HCT116 (cell line): ENCODE data around the gene MYRF. TPM values are rescaled to one million over a fixed set of nuclear protein-coding genes. Genes with fewer than 3 reads are reported as not detected.

ENCODE experiments used
- ATAC-seq: fragments of 200-7000 bp; cut with Tn5 transposase; 2 replicates; pipeline ENCODE4 v1.9.1; 2020; ENCODE audit warnings: mild to moderate bottlenecking, moderate library complexity
- BruUV-seq: library from RNA; stranded (reverse); fragments of 400-500 nt; replicated peaks from 2 replicates; lab custom pipeline; 2021; lab: Mats Ljungman, UMichigan
- CTCF ChIA-PET: fragments of 300-600 bp; sonication (Branson Sonifier 250); formaldehyde crosslinking; loops from one replicate; lab custom pipeline; 2021; ENCODE audit warnings: antibody characterized with exemption; lab: Charles Lee
- POLR2A ChIA-PET: fragments of 300-600, 350-600 bp; sonication (Branson Sonifier 250); formaldehyde crosslinking; loops from one replicate; lab custom pipeline; 2021; ENCODE audit warnings: antibody characterized with exemption; lab: Charles Lee
- RAD21 ChIA-PET, 2 experiments: fragments of 300-600 bp; sonication (Branson Sonifier 250); formaldehyde crosslinking; loops; one replicate each; lab custom pipeline; 2023; ENCODE audit warnings: low total read pairs in 2 of 2; ENCODE audit not compliant: uncharacterized antibody in 2 of 2, unreplicated experiment in 2 of 2, low non-redundant PET in 1 of 2; lab: Charles Lee
- DNase-seq: peaks from one replicate; pipeline ENCODE4 v3.0.0-alpha.2; 2010; ENCODE audit warnings: low read depth, low spot score
- H2AFZ ChIP-seq: fragments of 200-600 bp; shearing (Covaris generic), sonication (generic); 2 replicates; pipeline ENCODE4 v1.6.1; 2017; ENCODE audit warnings: low read depth, mixed run types, mixed read lengths, antibody characterized with exemption, low read length; ENCODE audit not compliant: poor library complexity, severe bottlenecking
- H3K27ac ChIP-seq: 2 replicates; pipeline ENCODE4 v1.5.1; 2012; ENCODE audit warnings: low read depth, low read length
- H3K27me3 ChIP-seq: fragments of 200-600 bp; sonication (generic); 2 replicates; pipeline ENCODE4 v1.6.1; 2016; ENCODE audit warnings: mixed run types, low read length, mixed read lengths; ENCODE audit not compliant: insufficient read depth
- H3K36me3 ChIP-seq, 2 experiments: fragments of 200-500 bp in 1 of 2; fragments of 200-600 bp in 1 of 2; sonication (Bioruptor generic) in 1 of 2; sonication (generic) in 1 of 2; 2 replicates each; pipeline versions ENCODE4 v1.5.1 to v1.6.1; 2014 to 2016; ENCODE audit warnings: low read length in 2 of 2, inconsistent platforms in 1 of 2, mixed read lengths in 1 of 2, mixed run types in 1 of 2; ENCODE audit not compliant: insufficient read depth in 2 of 2, control insufficient read depth in 1 of 2
- H3K4me1 ChIP-seq, 2 experiments: fragments of 200-600 bp in 1 of 2; sonication (generic) in 1 of 2; 2 replicates each; pipeline versions ENCODE4 v1.5.1 to v1.6.1; 2012 to 2017; ENCODE audit warnings: low read length in 2 of 2, inconsistent platforms in 1 of 2, mild to moderate bottlenecking in 1 of 2, mixed read lengths in 1 of 2, mixed run types in 1 of 2, moderate library complexity in 1 of 2; ENCODE audit not compliant: insufficient read depth in 2 of 2, control insufficient read depth in 1 of 2
- H3K4me2 ChIP-seq: fragments of 200-600 bp; sonication (generic); 2 replicates; pipeline ENCODE4 v1.6.1; 2017; ENCODE audit warnings: mixed run types, low read length, mixed read lengths
- H3K4me3 ChIP-seq, 2 experiments: fragments of 200-600 bp in 1 of 2; sonication (generic) in 1 of 2; replicated peaks in 1 of 2; 2 replicates each; pipeline ENCODE4 v1.5.1; 2011 to 2016; ENCODE audit warnings: low read length in 2 of 2, control low read depth in 1 of 2, low read depth in 1 of 2, mild to moderate bottlenecking in 1 of 2, mixed read lengths in 1 of 2, mixed run types in 1 of 2
- H3K79me2 ChIP-seq: fragments of 200-600 bp; sonication (generic); 2 replicates; pipeline ENCODE4 v1.6.1; 2017; ENCODE audit warnings: mild to moderate bottlenecking, mixed run types, low read length, moderate library complexity, mixed read lengths; ENCODE audit not compliant: insufficient read depth
- H3K9ac ChIP-seq: fragments of 200-600 bp; sonication (generic); 2 replicates; pipeline ENCODE4 v1.6.1; 2016; ENCODE audit warnings: low read length, mixed read lengths
- H3K9me2 ChIP-seq: fragments of 200-600 bp; sonication (generic), shearing (Covaris generic); 2 replicates; pipeline ENCODE4 v1.6.1; 2017; ENCODE audit warnings: mixed run types, mild to moderate bottlenecking, moderate library complexity; ENCODE audit not compliant: insufficient read depth
- H3K9me3 ChIP-seq, 2 experiments: fragments of 200-500 bp in 1 of 2; fragments of 200-600 bp in 1 of 2; sonication (Bioruptor generic) in 1 of 2; sonication (generic) in 1 of 2; 2 replicates each; pipeline ENCODE4 v1.6.1; 2014 to 2017; ENCODE audit warnings: low read length in 2 of 2, mixed read lengths in 2 of 2, inconsistent platforms in 1 of 2, low read depth in 1 of 2, mild to moderate bottlenecking in 1 of 2, mixed run types in 1 of 2, moderate library complexity in 1 of 2; ENCODE audit not compliant: control insufficient read depth in 1 of 2, insufficient read depth in 1 of 2
- H4K20me1 ChIP-seq: fragments of 200-600 bp; sonication (generic), shearing (Covaris generic); 2 replicates; pipeline ENCODE4 v1.6.1; 2017; ENCODE audit warnings: mixed run types, mild to moderate bottlenecking, moderate library complexity; ENCODE audit not compliant: insufficient read depth
- ATF3 ChIP-seq: IDR thresholded peaks from 2 replicates; pipeline ENCODE4 v1.6.1; 2012
- CBX3 ChIP-seq: IDR thresholded peaks from 2 replicates; pipeline ENCODE4 v1.6.1; 2012; ENCODE audit warnings: low read depth
- CEBPB ChIP-seq: IDR thresholded peaks from 2 replicates; pipeline ENCODE4 v1.6.1; 2012; ENCODE audit warnings: low read depth
- CTCF ChIP-seq, 3 experiments: fragments of 200-600 bp in 1 of 3; sonication (generic) in 1 of 3; IDR thresholded peaks in 2 of 3; conservative IDR thresholded peaks in 1 of 3; 2 replicates each; pipeline ENCODE4 v1.5.1; 2012 to 2017; ENCODE audit warnings: low read depth in 2 of 3, low read length in 2 of 3, antibody characterized with exemption in 1 of 3, borderline replicate concordance in 1 of 3, control low read depth in 1 of 3, mild to moderate bottlenecking in 1 of 3, mixed read lengths in 1 of 3, mixed run types in 1 of 3, moderate library complexity in 1 of 3; ENCODE audit not compliant: insufficient read depth in 1 of 3
- EGR1 ChIP-seq: IDR thresholded peaks from 2 replicates; pipeline ENCODE4 v1.6.1; 2012; ENCODE audit warnings: low read depth
- ELF1 ChIP-seq: IDR thresholded peaks from 2 replicates; pipeline ENCODE4 v1.6.1; 2012; ENCODE audit warnings: low read depth, borderline replicate concordance
- EZH2 ChIP-seq: fragments of 200-600 bp; sonication (generic); IDR thresholded peaks from 2 replicates; pipeline ENCODE4 v1.6.1; 2017; ENCODE audit warnings: antibody characterized with exemption, mixed run types
- MAX ChIP-seq: IDR thresholded peaks from 2 replicates; pipeline ENCODE4 v1.6.1; 2012
- POLR2A ChIP-seq: IDR thresholded peaks from 2 replicates; pipeline ENCODE4 v1.7.0; 2011; ENCODE audit warnings: borderline replicate concordance; ENCODE audit not compliant: insufficient read depth, insufficient read length; ENCODE audit errors: extremely low read depth
- POLR2AphosphoS5 ChIP-seq: IDR thresholded peaks from 2 replicates; pipeline ENCODE4 v1.6.1; 2011; ENCODE audit warnings: mild to moderate bottlenecking, low read depth, low read length, moderate library complexity
- RAD21 ChIP-seq: IDR thresholded peaks from 2 replicates; pipeline ENCODE4 v1.6.1; 2012; ENCODE audit warnings: low read depth, mild to moderate bottlenecking
- REST ChIP-seq: IDR thresholded peaks from 2 replicates; pipeline ENCODE4 v1.6.1; 2012; ENCODE audit warnings: low read depth
- SP1 ChIP-seq: IDR thresholded peaks from 2 replicates; pipeline ENCODE4 v1.6.1; 2012; ENCODE audit warnings: low read depth
- YY1 ChIP-seq: IDR thresholded peaks from 2 replicates; pipeline ENCODE4 v1.6.1; 2011; ENCODE audit warnings: low read length, low read depth, moderate library complexity, mild to moderate bottlenecking; ENCODE audit not compliant: insufficient replicate concordance; ENCODE audit errors: extremely low read depth
- ZBTB33 ChIP-seq: IDR thresholded peaks from 2 replicates; pipeline ENCODE4 v1.6.1; 2011; ENCODE audit warnings: mild to moderate bottlenecking, low read length, moderate library complexity; ENCODE audit not compliant: insufficient replicate concordance; ENCODE audit errors: extremely low read depth
- ZFX ChIP-seq: fragments of 450-650 bp; IDR thresholded peaks from 2 replicates; pipeline ENCODE4 v1.6.1; 2017
- ZNF274 ChIP-seq: fragments of 200-500 bp; sonication (Bioruptor generic); IDR thresholded peaks from 2 replicates; pipeline ENCODE4 v1.6.1; 2014; ENCODE audit warnings: mild to moderate bottlenecking, low read depth, low read length, inconsistent platforms
- intact Hi-C: fragments of 100-400 bp; cut with micrococcal nuclease; formaldehyde crosslinking; loops from 2 replicates; pipeline ENCODE4 v1.10.0; 2022
- total RNA-seq: library from RNA; stranded (reverse); gene quantifications from one replicate; pipeline ENCODE4 v1.2.1, GENCODE V29; 2021; ENCODE audit not compliant: unreplicated experiment

The MYRF gene
- total RNA-seq, 1 experiment from 2014 or later = 52.3 TPM

GRCh38 chr11:61743486-61744095 is 8.8 kb upstream of the MYRF start:
- Histone ChIP-seq H3K9ac (no peak overlapping the region), H3K4me1 (peaks cover 3 to 11% of the 10 kb centered on the region in 2 experiments; a peak in 2 of 4 replicates), H3K27ac (no peak overlapping the region), H3K79me2 (no peaks in the 10 kb centered on the region), H3K4me2 (no peak overlapping the region), H2AFZ (no peak overlapping the region), H3K4me3 (no peak overlapping the region), H4K20me1 (no peaks in the 10 kb centered on the region), H3K9me3 (no peaks in the 10 kb centered on the region), H3K27me3 (no peaks in the 10 kb centered on the region), H3K9me2 (no peaks in the 10 kb centered on the region), H3K36me3 (no peaks in the 10 kb centered on the region)
- RAD21 ChIA-PET = no interaction called here
- DNase-seq (no peak), ATAC-seq (no peak)
- intact Hi-C loops = no loop called here
- no TSS peak for BruUV-seq
- CTCF ChIA-PET = interaction anchor here (1.7 to 2.8 kb wide), 2 partner anchors 10 to 14 kb away, joined by 5 to 13 read pairs; no protein-coding TSS in a partner anchor
- POLR2A ChIA-PET = no interaction called here
- TF ChIP-seq RAD21 = no peak
- no peak for TF ChIP-seq MAX
- no peak for TF ChIP-seq CBX3
- TF ChIP-seq YY1 = no peak
- TF ChIP-seq ELF1 = no peak
- no peak for TF ChIP-seq SP1
- TF ChIP-seq ZFX = no peak
- no peak for TF ChIP-seq ZNF274
- no peak for TF ChIP-seq POLR2AphosphoS5
- TF ChIP-seq CTCF (IDR thresholded peaks at IDR 0.05 in 2 of 3, conservative IDR thresholded peaks at IDR 0.05 in 1 of 3; ENCODE audit: borderline replicate concordance in 1 of 3, insufficient read depth in 1 of 3, low read depth in 2 of 3, low read length in 2 of 3) = no peak
- no peak for TF ChIP-seq ZBTB33
- TF ChIP-seq POLR2A = no peak
- TF ChIP-seq ATF3 = no peak
- TF ChIP-seq REST = no peak
- no peak for TF ChIP-seq EGR1
- TF ChIP-seq EZH2 = no peak
- TF ChIP-seq CEBPB = no peak
